ENCODE results near the gene FLYWCH2. TPM values are rescaled to one million over a fixed set of nuclear protein-coding genes. Genes with fewer than 3 reads are reported as not detected.

Gene FLYWCH2
- total RNA-seq, 1 experiment from 2014 or later, result 23.9 TPM

DNA sequence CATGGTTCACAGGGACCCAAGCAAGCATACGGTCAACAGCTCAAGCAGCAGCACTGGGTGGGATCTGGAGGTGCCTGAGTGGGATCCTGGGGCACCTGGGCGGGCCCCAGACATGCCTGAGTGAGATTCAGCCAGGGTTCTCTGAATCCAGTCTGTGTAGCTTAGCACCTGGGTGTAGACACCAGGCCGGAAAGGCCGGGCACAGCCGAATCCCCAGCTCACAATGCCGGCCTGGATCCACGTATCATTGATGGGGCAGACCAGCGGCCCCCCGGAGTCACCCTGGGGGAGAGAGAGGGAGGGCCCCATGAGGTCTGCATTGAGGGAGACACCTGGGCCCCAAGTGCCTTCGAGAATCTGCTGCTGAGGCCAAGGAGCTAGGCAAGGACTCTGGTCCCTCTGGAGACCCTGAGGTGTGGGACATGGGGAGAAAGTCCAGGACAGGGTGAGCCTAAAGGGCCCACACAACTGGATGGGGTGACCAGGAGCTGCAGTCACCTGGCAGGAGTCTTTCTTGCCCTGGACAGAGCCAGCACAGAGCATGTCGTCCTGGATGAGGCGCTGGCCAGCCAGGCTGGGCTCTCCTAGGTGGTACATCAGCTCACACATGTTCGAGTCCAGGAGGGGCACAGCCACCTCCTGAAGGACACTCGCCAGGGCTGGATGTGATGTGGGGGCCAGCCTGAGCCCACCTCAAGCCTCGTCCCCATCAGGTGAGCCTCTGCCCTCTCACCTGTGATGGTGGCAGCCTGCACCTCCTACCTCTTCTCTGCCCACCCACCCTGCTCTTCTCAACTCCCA is 43.2 kb upstream of the FLYWCH2 start:
- Histone ChIP-seq H3K27me3 (replicated peaks; ENCODE audit: insufficient read depth, low read depth, low read length, poor library complexity) (no peaks in the 10 kb centered on the region), H3K4me3 (ENCODE audit: low read depth, low read length, poor library complexity, severe bottlenecking) (no peak overlapping the region), H3K4me1 (ENCODE audit: insufficient read depth, low read length, poor library complexity, severe bottlenecking) (no peaks in the 10 kb centered on the region), H3K9me3 (ENCODE audit: low read depth, low read length, poor library complexity, severe bottlenecking) (no peaks in the 10 kb centered on the region), H3K27ac (ENCODE audit: low read depth, low read length, poor library complexity, severe bottlenecking) (no peak overlapping the region), H3K36me3 (ENCODE audit: insufficient read depth, low read length, poor library complexity, severe bottlenecking) (no peaks in the 10 kb centered on the region)
- intact Hi-C loops (cut with micrococcal nuclease; ENCODE audit: unreplicated experiment), result no loop called here
- BruUV-seq (replicated peaks), result no TSS peak
- DNase-seq (ENCODE audit: low spot score), result no peak
- ChIA-PET POLR2A (ENCODE audit: low non-redundant PET) (no interaction called here), CTCF (interaction anchor here (0.6 to 1.9 kb wide), 7 partner anchors 28 to 130 kb away, joined by 3 to 16 read pairs (median 3); no protein-coding TSS in a partner anchor)
- no peak for TF ChIP-seq EZH2 (IDR thresholded peaks at IDR 0.05; ENCODE audit: borderline replicate concordance, low read depth, low read length, poor library complexity, severe bottlenecking)
- TF ChIP-seq, protein P1, sequence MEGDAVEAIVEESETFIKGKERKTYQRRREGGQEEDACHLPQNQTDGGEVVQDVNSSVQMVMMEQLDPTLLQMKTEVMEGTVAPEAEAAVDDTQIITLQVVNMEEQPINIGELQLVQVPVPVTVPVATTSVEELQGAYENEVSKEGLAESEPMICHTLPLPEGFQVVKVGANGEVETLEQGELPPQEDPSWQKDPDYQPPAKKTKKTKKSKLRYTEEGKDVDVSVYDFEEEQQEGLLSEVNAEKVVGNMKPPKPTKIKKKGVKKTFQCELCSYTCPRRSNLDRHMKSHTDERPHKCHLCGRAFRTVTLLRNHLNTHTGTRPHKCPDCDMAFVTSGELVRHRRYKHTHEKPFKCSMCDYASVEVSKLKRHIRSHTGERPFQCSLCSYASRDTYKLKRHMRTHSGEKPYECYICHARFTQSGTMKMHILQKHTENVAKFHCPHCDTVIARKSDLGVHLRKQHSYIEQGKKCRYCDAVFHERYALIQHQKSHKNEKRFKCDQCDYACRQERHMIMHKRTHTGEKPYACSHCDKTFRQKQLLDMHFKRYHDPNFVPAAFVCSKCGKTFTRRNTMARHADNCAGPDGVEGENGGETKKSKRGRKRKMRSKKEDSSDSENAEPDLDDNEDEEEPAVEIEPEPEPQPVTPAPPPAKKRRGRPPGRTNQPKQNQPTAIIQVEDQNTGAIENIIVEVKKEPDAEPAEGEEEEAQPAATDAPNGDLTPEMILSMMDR (conservative IDR thresholded peaks at IDR 0.05; ENCODE audit: low read depth, low read length), result no peak

GRCh38 chr16:2840914-2841313 is 42.1 kb upstream of the FLYWCH2 start:
- H3K27ac ChIP-seq (ENCODE audit: low read depth, low read length, poor library complexity, severe bottlenecking), result no peak overlapping the region
- no peak for TF ChIP-seq EZH2 (IDR thresholded peaks at IDR 0.05; ENCODE audit: borderline replicate concordance, low read depth, low read length, poor library complexity, severe bottlenecking)
- CTCF ChIA-PET, result no interaction called here
- H3K4me3 ChIP-seq (ENCODE audit: low read depth, low read length, poor library complexity, severe bottlenecking), result no peak overlapping the region
- H3K27me3 ChIP-seq (replicated peaks; ENCODE audit: insufficient read depth, low read depth, low read length, poor library complexity), result no peaks in the 10 kb centered on the region
- no peaks in the 10 kb centered on the region for H3K4me1 ChIP-seq (ENCODE audit: insufficient read depth, low read length, poor library complexity, severe bottlenecking)
- H3K9me3 ChIP-seq (ENCODE audit: low read depth, low read length, poor library complexity, severe bottlenecking), result no peaks in the 10 kb centered on the region
- POLR2A ChIA-PET (ENCODE audit: low non-redundant PET), result no interaction called here
- no peak for DNase-seq (ENCODE audit: low spot score)
- BruUV-seq (replicated peaks), result no TSS peak
- intact Hi-C loops (cut with micrococcal nuclease; ENCODE audit: unreplicated experiment), result no loop called here
- H3K36me3 ChIP-seq (ENCODE audit: insufficient read depth, low read length, poor library complexity, severe bottlenecking), result no peaks in the 10 kb centered on the region

DNA sequence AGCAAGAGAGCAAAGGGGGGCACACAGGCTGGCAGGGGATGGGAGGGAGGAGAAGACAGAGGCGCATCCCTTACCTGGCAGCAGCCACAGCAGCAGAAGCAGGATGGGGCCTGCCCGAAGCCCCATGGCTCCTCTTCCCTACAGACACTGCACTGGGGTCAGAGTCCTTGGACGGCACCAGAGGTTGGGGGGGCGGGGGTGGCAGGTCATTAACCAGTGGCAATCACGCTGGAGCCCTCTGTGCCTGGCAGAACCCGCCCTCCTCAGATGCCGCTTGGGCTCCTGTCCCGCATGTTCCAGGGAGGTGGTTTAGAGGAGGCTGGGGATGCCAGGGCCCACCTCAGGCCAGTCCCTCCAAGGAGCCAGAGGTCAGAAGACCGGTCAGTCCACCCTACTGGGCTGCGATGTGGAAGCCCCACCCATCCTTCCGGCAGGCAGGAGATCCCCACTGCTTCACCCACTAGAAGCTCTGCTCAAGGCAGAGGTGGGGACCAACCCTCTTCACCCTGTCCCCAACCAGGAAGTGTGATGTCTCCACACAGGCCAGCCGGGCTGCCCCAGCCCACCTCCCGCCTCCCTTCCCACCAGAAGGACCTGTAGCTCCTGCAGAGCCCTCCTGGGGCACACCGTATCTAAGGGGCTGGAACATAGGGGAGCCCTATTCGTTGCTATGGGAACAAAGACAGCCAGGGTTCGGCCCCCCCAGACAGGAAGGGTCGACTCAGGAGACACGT is 41.2 kb upstream of the FLYWCH2 start:
- intact Hi-C loops (cut with micrococcal nuclease; ENCODE audit: unreplicated experiment), result no loop called here

More for the DNA sequence above, 41.2 kb upstream of the FLYWCH2 start:
- TF ChIP-seq, protein P1 (conservative IDR thresholded peaks at IDR 0.05; ENCODE audit: low read depth, low read length), result no peak
- no peak for TF ChIP-seq EZH2 (IDR thresholded peaks at IDR 0.05; ENCODE audit: borderline replicate concordance, low read depth, low read length, poor library complexity, severe bottlenecking)
- H3K4me1 ChIP-seq (ENCODE audit: insufficient read depth, low read length, poor library complexity, severe bottlenecking), result no peaks in the 10 kb centered on the region
- no peak overlapping the region for H3K4me3 ChIP-seq (ENCODE audit: low read depth, low read length, poor library complexity, severe bottlenecking)
- H3K27ac ChIP-seq (ENCODE audit: low read depth, low read length, poor library complexity, severe bottlenecking), result no peak overlapping the region
- DNase-seq (ENCODE audit: low spot score), result no peak
- BruUV-seq (replicated peaks), result no TSS peak
- no peaks in the 10 kb centered on the region for H3K9me3 ChIP-seq (ENCODE audit: low read depth, low read length, poor library complexity, severe bottlenecking)
- CTCF ChIA-PET, result no interaction called here
- no peaks in the 10 kb centered on the region for H3K27me3 ChIP-seq (replicated peaks; ENCODE audit: insufficient read depth, low read depth, low read length, poor library complexity)
- POLR2A ChIA-PET (ENCODE audit: low non-redundant PET), result no interaction called here
- no peaks in the 10 kb centered on the region for H3K36me3 ChIP-seq (ENCODE audit: insufficient read depth, low read length, poor library complexity, severe bottlenecking)
